ENCODE results near the gene KANSL2. TPM values are rescaled to one million over a fixed set of nuclear protein-coding genes. Genes with fewer than 3 reads are reported as not detected.

Gene KANSL2
- total and polyA plus RNA-seq, 9 of the 15 experiments (the other 6 are each of a cell fraction or from before 2014, with no cell fraction given) = 41.1 to 89.8 (median 55.4) TPM

- peak in 1 of 2 experiments; percentile 40; a peak in 1 of 4 replicates for TF ChIP-seq ZMIZ1 (IDR thresholded peaks at IDR 0.05; ENCODE audit: low read depth in 2 of 2, low read length in 2 of 2)
- TF ChIP-seq DACH1 (IDR thresholded peaks at IDR 0.05; ENCODE audit: partially characterized antibody) = peak; percentile 9
- peak; percentile 68; the same call in 1 of the 2 replicates for TF ChIP-seq SMARCA4 (IDR thresholded peaks at IDR 0.05)
- TF ChIP-seq TBL1XR1 (IDR thresholded peaks at IDR 0.05; ENCODE audit: low read length in 2 of 2) = peak in 1 of 2 experiments; percentile 77; a peak in 2 of 4 replicates
- TF ChIP-seq KLF16 (IDR thresholded peaks at IDR 0.05) = peak; percentile 58
- TF ChIP-seq TFAP4 (CRISPR knock-in tag; IDR thresholded peaks at IDR 0.05; ENCODE audit: borderline replicate concordance) = peak; percentile 91
- no peak for TF ChIP-seq ZFPM2 (CRISPR knock-in tag; IDR thresholded peaks at IDR 0.05)
- TF ChIP-seq RCOR1 (IDR thresholded peaks at IDR 0.05; ENCODE audit: borderline replicate concordance in 1 of 2, low read depth in 2 of 2, low read length in 2 of 2) = peak in 1 of 2 experiments; percentile 27; a peak in 1 of 4 replicates
- TF ChIP-seq TBP (optimal IDR thresholded peaks at IDR 0.05; ENCODE audit: low read depth, low read length) = peak; percentile 55
- peak; percentile 66; the same call in 1 of the 2 replicates for TF ChIP-seq E2F4 (CRISPR knock-in tag; IDR thresholded peaks at IDR 0.05; ENCODE audit: low read depth)
- TF ChIP-seq HDAC2 (IDR thresholded peaks at IDR 0.05) = peak; percentile 67; the same call in 1 of the 2 replicates
- TF ChIP-seq MNT (conservative IDR thresholded peaks at IDR 0.05) = peak; percentile 80 to 91
- peak; percentile 75; the same call in 1 of the 2 replicates for TF ChIP-seq TRIM28 (IDR thresholded peaks at IDR 0.05)
- peak in 1 of 2 experiments; percentile 84; a peak in 2 of 4 replicates for TF ChIP-seq HDAC1 (IDR thresholded peaks at IDR 0.05)
Observed at GRCh38 chr12:48716493-48717251, 34.6 kb upstream of the KANSL2 start, which contains the start of gene CCNT1 (continued).

Measured in K562 (cell line).